ENCODE measurements around the gene TPP1. TPM values are rescaled to one million over a fixed set of nuclear protein-coding genes. Genes with fewer than 3 reads are reported as not detected.

TPP1 gene
- total and polyA plus RNA-seq, 9 of the 15 experiments (the other 6 are each of a cell fraction or from before 2014, with no cell fraction given): 7.5 to 75.8 (median 15.7) TPM

- TF ChIP-seq ZBTB40 (IDR thresholded peaks at IDR 0.05) (peak; percentile 86), ZBTB40 (CRISPR knock-in tag; IDR thresholded peaks at IDR 0.05) (no peak), PKNOX1 (IDR thresholded peaks at IDR 0.05) (peak; percentile 27), ADNP (tag; IDR thresholded peaks at IDR 0.05) (no peak), ZC3H4 (CRISPR knock-in tag; IDR thresholded peaks at IDR 0.05; ENCODE audit: borderline replicate concordance) (peak; percentile 44; the same call in 1 of the 2 replicates), HEY1 (CRISPR knock-in tag; IDR thresholded peaks at IDR 0.05; ENCODE audit: borderline replicate concordance) (0 out of 2 replicates have a peak, but pooled peaks have one; percentile 65), SNRNP70 (optimal IDR thresholded peaks at IDR 0.05; ENCODE audit: low read depth, low read length) (no peak), ELF2 (CRISPR knock-in tag; IDR thresholded peaks at IDR 0.05) (peak; percentile 83), ZNF121 (CRISPR knock-in tag; conservative IDR thresholded peaks at IDR 0.05) (no peak), ATF7 (IDR thresholded peaks at IDR 0.05) (peak; percentile 98), ZNF175 (CRISPR knock-in tag; IDR thresholded peaks at IDR 0.05; ENCODE audit: low read depth) (peak; percentile 29; the same call in 1 of the 2 replicates), MAZ (CRISPR knock-in tag; conservative IDR thresholded peaks at IDR 0.05 in 1 of 2, IDR thresholded peaks at IDR 0.05 in 1 of 2) (peak; percentile 92 to 95)
- TF ChIP-seq, protein P1, sequence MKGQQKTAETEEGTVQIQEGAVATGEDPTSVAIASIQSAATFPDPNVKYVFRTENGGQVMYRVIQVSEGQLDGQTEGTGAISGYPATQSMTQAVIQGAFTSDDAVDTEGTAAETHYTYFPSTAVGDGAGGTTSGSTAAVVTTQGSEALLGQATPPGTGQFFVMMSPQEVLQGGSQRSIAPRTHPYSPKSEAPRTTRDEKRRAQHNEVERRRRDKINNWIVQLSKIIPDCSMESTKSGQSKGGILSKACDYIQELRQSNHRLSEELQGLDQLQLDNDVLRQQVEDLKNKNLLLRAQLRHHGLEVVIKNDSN (CRISPR knock-in tag; IDR thresholded peaks at IDR 0.05): peak; percentile 13; the same call in 1 of the 2 replicates
- TF ChIP-seq, protein P2, sequence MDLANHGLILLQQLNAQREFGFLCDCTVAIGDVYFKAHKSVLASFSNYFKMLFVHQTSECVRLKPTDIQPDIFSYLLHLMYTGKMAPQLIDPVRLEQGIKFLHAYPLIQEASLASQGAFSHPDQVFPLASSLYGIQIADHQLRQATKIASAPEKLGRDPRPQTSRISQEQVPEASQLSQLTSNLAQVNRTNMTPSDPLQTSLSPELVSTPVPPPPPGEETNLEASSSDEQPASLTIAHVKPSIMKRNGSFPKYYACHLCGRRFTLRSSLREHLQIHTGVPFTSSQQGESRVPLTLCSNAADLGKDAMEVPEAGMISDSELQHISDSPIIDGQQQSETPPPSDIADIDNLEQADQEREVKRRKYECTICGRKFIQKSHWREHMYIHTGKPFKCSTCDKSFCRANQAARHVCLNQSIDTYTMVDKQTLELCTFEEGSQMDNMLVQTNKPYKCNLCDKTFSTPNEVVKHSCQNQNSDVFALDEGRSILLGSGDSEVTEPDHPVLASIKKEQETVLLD (IDR thresholded peaks at IDR 0.05): peak; percentile 60
Observed at GRCh38 chr11:6612213-6613041, 6.8 kb downstream of the TPP1 start, which contains the start of gene TAF10 (continued).

Data from K562 (cell line).